ENCODE results near the gene SLC25A51. TPM values are rescaled to one million over a fixed set of nuclear protein-coding genes. Genes with fewer than 3 reads are reported as not detected.

Gene SLC25A51
- polyA plus RNA-seq, 2 of the 4 experiments (the other 2 are of a cell fraction), result 17.2 to 24.3 TPM

GRCh38 chr9:37925786-37926736, 22.1 kb upstream of the SLC25A51 start:
- peak overlapping the region; percentile 44 for H3K4me2 ChIP-seq
- no peak for FAIRE-seq
- ChIA-PET CTCF (interaction anchor here (0.8 to 4.9 kb wide), 8 partner anchors 13 to 445 kb away, joined by 3 to 35 read pairs (median 4); partner anchors contain the start of gene SHB), POLR2A (no interaction called here)
- H3K9me3 ChIP-seq, result 0 out of 3 replicates have a peak, but pooled peaks cover 6% of the 10 kb centered on the region
- ATAC-seq, result peak in 1 of 2 experiments; percentile 13; a peak in 1 of 6 replicates
- peaks cover 28% of the 10 kb centered on the region for H3K4me1 ChIP-seq
- WGBS (ENCODE audit: missing lambda C conversion rate), result 74% methylated on average over 15 of the region's 15 CpGs
- DNase-seq (ENCODE audit: low read depth in 1 of 2, low spot score in 1 of 2), result no peak
- H3K4me3 ChIP-seq, result no peak overlapping the region
- TF ChIP-seq FOSL2 (IDR thresholded peaks at IDR 0.05), result no peak
- TF ChIP-seq FOSL2 (CRISPR knock-in tag; IDR thresholded peaks at IDR 0.05), result peak; percentile 17; the same call in 1 of the 2 replicates
- no peak for TF ChIP-seq USF2 (IDR thresholded peaks at IDR 0.05)
- H3K27ac ChIP-seq, result peak overlapping the region in 1 of 2 experiments; percentile 75; a peak in 4 of 6 replicates

DNA sequence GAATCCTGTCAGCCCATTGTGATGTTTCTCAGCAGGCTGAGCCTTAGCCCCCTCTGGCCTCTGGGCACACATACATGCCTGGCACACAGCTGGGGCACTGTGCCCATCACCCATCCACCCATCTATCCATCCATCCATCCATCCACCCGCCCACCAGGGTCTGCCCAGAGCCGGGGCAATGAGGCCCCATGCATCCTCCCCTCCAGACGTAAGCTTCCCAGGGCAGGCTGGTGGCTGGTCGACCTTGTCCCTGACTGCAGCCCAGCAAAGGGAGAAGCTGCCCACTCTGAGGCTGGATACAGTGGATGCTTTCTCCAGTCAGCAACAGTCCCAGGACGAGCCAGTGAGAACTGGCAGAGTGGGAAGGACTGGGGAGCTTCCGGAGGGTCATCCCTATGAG, 21.1 kb upstream of the SLC25A51 start:
- DNase-seq (ENCODE audit: low read depth in 1 of 2, low spot score in 1 of 2) (no peak), ATAC-seq (no peak), FAIRE-seq (no peak)
- H3K9me3 ChIP-seq, result no peaks in the 10 kb centered on the region
- H3K27ac ChIP-seq, result peak overlapping the region in 1 of 2 experiments; percentile 75; a peak in 3 of 6 replicates
- CTCF ChIA-PET, result interaction anchor here (0.7 to 4.9 kb wide), 7 partner anchors 12 to 446 kb away, joined by 3 to 35 read pairs (median 3); partner anchors contain the start of gene SHB
- H3K4me2 ChIP-seq, result no peak overlapping the region
- no peak for TF ChIP-seq MAFK (IDR thresholded peaks at IDR 0.05; ENCODE audit: partially characterized antibody)
- TF ChIP-seq CHD4 (IDR thresholded peaks at IDR 0.05; ENCODE audit: borderline replicate concordance), result no peak
- no peak for TF ChIP-seq SMC3 (IDR thresholded peaks at IDR 0.05)
- TF ChIP-seq RCOR1 (IDR thresholded peaks at IDR 0.05; ENCODE audit: low read depth, low read length), result no peak
- no peak for TF ChIP-seq MAX (IDR thresholded peaks at IDR 0.05)
- TF ChIP-seq NFE2L2 (conservative IDR thresholded peaks at IDR 0.05; ENCODE audit: low read length), result no peak
- TF ChIP-seq HMGXB4 (CRISPR knock-in tag; IDR thresholded peaks at IDR 0.05; ENCODE audit: borderline replicate concordance), result no peak
- TF ChIP-seq HDAC2 (IDR thresholded peaks at IDR 0.05), result no peak
- no peak for TF ChIP-seq ELK1 (IDR thresholded peaks at IDR 0.05; ENCODE audit: low read depth, low read length)
- no peak for TF ChIP-seq KDM5A (IDR thresholded peaks at IDR 0.05)
- no peak for TF ChIP-seq HES2 (IDR thresholded peaks at IDR 0.05)
- TF ChIP-seq BHLHE40 (IDR thresholded peaks at IDR 0.05; ENCODE audit: low read depth, low read length), result no peak
- no peak for TF ChIP-seq CHD2 (IDR thresholded peaks at IDR 0.05; ENCODE audit: low read length, partially characterized antibody)
- TF ChIP-seq RAD21 (conservative IDR thresholded peaks at IDR 0.05 in 1 of 2, IDR thresholded peaks at IDR 0.05 in 1 of 2), result no peak
- no peak for TF ChIP-seq RNF2 (IDR thresholded peaks at IDR 0.05; ENCODE audit: borderline replicate concordance, low read depth)
- TF ChIP-seq BCL3 (IDR thresholded peaks at IDR 0.05), result no peak
- TF ChIP-seq MYC (IDR thresholded peaks at IDR 0.05; ENCODE audit: borderline replicate concordance, low read length), result no peak
- no peak overlapping the region for H3K4me3 ChIP-seq
- WGBS (ENCODE audit: missing lambda C conversion rate), result 92% methylated on average over 2 of the region's 6 CpGs
- POLR2A ChIA-PET, result interaction anchor here (0.6 kb wide), 1 partner anchor 24 kb away, joined by 6 read pairs; no protein-coding TSS in a partner anchor
- H3K4me1 ChIP-seq, result peaks cover 28% of the 10 kb centered on the region

Measured in A549 (cell line).